GM18870 (cell line): Measurements from ENCODE around the gene TMEM132E.

Experiments
- ATAC-seq: cut with Tn5 transposase; IDR thresholded peaks from one replicate; pipeline ENCODE4 v1.9.1; 2021; ENCODE audit warnings: moderate library complexity; ENCODE audit not compliant: unreplicated experiment

TMEM132E gene

DNA sequence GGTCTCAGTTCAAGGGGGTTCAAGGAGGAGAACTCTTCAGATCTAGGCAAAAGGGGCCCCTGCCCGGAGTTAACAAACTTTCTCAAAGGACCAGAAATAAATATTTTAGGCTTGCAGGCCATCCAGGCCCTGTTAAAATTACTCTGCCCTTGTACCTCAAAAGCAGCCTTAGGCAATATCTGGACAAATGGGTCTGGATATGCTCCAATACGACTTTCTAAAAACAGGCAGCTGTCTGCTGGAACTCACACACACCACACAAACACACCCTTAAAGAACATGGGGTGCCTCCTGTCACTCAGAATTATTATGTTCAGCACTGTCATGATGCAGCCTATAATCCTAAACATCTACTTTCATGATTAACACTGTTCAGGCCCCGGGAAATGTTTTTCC is 75.5 kb downstream of the TMEM132E start:
- no peak for ATAC-seq

DNA sequence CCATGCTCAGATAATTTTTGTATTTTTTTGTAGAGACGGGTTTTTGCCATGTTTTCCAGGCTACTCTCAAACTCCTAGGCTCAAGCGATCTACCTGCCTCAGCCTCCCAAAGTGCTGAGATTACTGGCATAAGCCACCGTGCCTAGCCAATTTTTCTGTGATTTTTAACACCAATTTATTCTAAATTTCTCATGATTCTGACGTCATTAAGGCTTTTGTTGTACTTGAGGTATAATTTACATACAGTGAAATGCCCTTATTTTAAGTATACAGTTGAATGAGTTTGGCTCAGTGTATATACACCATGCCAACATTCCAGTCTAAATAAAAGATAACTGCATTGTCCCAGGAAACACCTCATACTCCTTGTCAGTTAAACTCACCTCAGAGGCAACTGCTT is 77.4 kb downstream of the TMEM132E start:
- no peak for ATAC-seq

DNA sequence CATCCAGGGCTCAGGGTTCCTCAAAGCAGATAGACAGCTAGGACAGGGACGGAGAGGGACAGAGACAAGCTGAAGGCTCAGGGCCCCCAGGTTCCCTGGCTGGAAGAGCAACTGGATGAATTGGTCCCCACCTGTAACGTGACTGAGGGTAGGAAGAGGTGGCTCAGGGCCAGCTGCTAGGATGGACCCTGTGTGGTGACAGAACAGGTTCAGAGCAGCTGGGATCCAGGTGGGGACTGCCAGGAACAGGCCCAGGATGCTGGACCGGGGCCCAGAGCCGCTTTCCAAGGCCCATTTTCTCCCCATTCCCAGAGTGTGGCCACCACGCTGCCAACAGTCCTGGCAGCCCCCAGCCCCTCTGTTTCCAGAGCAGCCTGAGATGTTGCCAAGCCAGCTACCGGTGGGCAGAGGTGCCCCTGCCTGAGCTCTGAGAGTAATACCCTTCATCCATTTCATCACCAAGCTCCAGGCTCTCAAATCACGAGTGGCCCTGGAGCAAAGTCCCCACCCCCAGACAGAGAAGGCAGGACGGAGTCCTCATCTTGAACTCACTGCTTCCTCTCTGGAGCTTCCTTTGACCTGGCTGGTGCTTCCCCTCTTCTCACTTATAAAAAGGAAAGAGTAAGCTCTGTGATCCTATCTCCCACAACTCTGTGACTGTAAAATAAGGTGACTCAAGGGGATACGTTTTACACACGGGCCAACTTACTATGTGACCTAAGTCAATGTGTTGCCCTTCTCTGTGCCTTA is 79.6 kb downstream of the TMEM132E start:
- ATAC-seq, result no peak

DNA sequence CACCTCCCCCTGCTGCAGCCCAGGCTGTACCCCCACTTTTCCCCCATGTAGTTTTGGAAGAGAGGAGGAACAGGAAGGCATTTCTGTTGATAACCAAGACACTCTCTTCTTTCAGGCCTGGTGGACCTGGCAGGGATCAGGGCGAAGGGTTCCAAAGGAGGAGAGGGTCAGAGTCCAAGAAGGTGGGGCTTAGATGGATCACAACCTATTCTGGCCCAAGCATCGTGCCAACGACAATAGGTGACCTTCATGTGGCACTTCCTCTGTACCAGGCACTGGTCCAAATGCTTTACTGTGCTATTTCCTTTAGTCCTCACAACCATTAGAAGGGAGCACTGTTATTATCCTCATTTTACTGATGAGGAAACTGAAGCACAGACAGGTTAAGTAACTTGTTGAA is 84.3 kb downstream of the TMEM132E start:
- no peak for ATAC-seq

DNA sequence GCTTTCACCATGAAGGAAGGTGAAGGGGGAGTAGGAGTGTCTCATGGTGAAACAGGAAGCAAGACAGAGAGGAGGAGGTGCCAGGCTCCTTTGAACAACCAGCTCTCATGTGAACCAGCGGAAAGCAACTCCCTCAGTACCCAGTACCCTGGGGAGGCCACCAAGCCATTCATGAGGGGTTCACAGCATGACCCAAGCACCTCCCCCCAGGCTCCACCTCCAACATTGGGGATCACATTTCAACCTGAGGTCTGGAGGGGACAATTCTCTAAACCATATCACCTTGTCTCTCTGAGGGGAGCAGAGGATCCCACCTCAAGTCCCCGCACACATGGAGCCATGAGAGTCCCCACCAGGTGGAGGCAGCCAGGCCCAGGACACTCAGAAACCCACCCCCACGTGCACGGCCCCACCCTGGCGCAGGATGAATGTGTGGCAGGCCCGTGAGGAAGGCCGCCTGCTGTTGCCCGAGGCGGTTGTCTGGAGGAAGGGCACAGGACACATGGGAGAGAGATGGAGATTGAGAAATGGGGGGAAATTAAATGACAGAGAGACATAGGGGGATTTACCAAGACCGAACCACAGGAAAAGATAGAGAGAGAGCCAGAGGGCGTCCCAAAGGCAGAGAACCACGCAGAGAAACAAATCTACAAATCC is 85.9 kb downstream of the TMEM132E start:
- no peak for ATAC-seq

DNA sequence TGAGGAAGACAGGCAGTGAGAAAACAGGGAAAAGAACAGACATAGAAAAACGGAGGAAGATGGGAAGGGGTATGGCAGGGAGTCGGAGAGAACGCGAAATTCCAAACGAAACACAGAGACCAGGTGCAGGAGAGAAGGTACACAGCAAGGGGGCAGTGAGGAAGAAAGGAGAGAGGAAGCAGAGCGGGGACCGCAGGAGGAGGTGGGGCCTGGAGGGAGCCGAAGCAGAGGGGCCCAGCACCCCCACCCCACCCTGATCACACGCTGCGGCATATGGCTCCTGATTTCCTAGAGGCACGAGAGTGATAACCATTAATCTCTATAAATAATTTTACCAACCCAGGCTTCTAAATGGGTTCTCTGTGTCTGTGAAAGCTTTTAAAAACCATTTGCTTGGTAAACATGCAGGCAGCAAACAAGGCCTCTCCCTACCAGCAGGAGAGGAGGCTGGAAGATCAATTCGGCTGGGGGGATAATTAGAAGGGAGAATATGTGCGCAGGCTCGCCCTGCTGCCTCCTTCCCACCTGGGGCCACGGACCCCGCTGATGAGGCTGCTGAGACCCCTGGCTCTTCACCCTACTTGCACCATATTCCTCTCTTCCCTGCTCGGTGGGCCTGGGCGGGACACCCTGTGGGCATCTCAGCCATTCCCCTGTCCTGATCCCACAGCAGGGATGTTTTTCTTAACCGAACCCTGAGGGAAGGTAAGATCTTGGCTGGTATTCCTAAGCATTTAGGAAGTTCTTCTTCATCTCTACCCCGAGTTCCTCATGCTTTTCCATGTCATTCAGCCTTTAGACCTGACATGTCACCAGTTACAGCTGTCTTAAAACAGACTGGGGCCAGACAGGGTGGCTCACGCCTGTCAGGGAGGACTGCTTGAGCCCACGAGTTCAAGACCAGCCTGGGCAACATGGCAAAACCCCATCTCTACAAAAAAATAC is 86.7 kb downstream of the TMEM132E start:
- no peak for ATAC-seq

DNA sequence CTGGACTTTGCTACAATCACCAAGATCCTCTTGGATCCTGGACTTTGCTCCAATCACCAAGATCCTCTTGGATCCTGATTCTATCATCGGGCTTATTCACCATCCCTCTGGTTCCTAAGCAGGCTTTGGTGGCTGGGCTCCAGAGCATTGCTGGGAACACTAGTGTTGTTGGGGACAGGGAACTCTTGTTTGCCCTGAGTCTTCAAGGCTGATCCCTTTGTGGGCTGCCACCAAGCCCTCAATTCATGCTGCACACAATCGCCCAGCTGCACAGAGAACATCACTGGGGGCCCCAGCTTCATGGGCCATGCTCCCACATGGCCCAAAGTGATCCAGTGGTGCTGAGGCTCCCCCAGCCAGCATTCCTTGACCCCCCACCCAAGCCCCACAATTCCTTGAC is 88.3 kb downstream of the TMEM132E start:
- ATAC-seq, result no peak

DNA sequence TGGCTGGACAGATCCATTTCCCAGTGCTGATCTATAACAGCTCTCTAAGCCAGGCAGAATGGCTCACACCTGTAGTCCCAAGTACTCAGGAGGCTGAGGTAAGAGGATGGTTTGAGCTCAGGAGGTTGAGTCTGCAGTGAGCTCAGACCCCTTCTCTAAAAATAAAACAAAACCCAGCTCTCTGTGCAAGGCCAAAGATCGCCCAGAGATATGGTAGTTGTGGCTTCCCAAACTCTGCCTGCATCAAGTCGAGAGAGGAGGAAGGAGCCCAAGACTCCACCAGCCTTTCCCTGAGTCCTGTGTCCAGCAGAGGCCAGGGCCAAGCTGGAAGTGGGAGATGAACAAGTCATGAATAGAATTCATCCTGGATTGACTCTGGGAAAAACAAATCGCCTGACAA is 88.8 kb downstream of the TMEM132E start:
- no peak for ATAC-seq

DNA sequence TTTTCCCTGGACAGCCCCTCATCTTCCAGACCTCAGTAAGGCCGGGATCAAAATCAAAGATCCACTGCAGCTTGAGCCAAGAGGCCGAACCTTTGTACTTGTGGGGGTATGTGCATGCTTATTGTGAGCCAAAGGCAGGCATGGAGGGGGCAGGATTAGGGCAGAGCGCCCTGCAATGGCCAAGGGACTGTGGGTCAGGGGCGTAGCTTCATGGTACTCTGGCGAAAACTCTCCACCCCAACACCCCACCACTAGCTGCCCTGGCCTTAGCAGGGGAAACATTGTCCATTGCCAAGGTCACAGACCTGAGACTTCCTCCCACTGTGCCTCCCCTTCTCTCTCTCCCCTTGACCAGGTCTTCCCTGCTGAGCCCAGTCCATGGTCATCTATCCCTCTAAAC is 90.1 kb downstream of the TMEM132E start:
- ATAC-seq, result no peak

DNA sequence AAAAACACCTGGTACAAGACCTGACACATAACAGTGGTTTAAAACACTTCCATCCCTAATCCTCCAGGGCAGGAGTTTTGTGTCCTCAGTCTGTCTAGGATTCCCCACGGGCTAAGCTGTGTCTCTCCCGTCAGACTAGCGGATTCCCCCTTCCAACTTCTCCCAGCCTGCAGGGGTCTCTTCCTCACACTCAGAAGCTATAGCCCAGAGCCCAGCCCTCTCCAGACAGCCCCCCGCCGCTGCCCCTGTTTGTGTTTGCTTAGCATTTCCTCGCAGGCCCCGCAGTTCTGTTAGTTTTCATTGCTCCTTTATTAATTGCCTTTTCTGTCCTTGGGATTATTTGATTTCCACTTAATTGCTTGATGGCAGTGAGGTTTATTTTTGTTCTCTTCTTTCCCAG is 91.2 kb downstream of the TMEM132E start:
- ATAC-seq, result no peak

DNA sequence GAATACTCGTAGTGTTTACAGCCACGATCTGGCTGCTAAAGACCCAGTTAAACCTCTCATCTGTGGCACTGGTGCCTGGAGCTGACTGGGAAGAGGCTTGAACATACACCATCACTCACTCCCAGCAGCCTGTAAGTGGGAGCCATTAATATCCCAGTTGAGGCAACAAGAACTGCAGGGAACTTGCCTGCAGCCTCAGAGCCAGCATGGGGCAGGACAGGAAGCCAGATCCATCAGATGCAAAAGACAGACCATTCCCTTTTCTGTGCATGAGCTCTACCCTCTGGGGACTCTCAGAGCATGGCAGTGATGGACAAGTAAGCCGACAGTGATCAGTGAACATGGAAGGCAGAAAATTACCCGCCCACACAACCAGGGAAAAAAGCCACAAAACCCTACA is 91.8 kb downstream of the TMEM132E start:
- no peak for ATAC-seq

DNA sequence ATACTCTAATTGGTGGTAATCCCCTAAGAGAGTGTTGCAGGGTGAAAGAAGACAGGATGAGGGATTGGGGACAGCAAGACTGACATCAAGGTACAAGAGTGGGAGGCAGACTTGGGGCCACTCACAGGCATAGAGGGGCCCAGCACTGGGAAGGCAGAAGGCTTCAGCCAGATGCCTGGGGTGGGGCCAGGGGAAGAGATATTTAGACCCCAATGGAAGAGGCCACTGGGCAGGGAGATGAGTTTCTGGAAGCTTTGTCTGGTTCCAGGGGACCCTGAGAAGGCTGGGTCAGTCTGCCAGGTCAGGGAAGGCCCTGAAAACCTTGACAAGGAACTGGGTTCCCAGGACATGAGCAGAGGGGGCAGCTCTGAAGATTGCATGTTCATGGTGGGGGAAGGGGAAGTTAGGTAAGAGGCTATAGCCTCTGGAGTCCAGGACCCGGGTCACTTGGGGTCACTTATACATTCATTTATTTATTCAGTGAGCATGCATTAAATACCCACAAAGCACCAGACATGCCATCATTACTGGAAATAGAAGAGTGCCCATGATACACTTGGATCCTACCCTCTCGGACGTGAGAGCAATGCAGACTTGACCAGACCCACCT is 92.9 kb downstream of the TMEM132E start:
- no peak for ATAC-seq

DNA sequence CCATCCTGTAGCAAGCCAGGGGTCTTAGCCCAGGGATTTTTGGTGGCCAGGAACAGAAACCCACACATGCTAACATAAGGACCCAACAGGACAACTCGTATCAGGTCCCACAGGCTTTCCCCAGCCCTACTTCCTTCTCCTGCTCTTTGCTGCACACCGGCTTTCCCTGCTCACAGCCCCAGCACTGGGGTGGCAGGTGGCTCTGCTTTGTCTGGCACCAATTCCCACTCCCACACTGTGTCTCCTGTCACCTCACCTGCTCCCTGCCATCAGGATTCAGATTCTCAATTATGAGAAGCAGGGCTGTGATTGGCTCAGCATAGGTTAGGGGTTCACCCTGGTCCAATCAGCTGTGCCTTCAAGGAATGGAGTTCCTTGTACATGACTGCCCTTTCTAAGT is 94.1 kb downstream of the TMEM132E start:
- ATAC-seq, result no peak

DNA sequence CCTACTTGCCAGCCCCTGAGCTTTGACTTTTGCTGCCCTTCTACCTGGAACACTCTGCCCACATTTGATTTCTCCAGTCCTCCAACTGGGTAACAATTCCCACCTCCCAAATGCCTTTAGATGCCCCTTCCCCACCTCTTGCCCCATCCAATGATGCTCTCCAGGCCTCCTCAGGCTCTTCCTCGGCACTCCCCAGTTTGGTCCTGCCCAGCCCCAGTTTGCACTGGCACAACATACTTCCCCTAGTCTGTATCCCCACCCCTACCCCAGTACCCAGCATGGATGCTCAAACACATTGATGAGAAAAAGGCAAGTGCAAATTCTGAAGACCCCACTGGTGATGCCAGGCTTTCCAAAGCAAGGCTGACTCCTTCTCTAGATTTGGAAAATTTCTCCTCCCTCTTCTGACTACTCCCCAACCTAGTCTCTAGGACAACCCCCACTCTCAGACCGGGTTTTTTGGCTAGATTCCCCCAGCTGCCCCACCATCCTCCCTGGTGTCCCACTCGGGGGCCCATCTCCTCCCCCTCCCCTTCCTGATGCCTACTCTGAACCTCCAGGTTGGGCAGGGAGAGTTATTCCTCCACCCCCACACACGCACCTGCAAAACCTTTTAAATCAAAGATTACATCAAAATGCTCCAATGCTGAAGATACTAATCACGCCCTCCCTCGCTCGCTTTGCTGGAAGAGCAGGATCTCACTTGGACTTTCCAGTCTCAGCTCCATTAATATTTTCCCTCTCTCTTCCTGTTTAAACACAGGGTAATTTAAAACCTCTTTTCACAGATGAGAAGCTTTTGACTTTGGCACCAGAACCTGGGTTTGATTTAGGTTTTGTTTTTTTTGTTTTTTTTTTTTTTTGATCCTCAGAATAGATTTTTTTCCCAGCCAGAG is 94.9 kb downstream of the TMEM132E start:
- no peak for ATAC-seq

DNA sequence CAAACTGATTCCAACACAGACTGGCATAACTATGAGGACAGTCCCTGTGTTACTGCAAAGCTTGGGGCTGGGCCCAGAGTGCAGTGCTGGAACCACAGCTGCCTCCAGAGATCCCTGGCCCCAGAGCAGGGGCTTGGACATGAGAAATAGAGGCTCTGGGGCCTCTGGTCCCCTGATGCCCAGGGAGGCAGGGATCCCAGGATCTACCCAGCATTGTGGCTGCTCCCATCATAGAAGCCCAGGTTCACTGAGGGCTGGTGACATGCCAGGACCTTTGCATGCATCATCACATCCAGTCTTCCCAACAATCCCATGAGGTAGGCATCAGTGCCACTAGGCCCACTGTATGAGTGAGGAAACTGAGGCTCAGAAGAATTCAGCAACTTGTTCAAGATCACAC is 95.8 kb downstream of the TMEM132E start:
- no peak for ATAC-seq

DNA sequence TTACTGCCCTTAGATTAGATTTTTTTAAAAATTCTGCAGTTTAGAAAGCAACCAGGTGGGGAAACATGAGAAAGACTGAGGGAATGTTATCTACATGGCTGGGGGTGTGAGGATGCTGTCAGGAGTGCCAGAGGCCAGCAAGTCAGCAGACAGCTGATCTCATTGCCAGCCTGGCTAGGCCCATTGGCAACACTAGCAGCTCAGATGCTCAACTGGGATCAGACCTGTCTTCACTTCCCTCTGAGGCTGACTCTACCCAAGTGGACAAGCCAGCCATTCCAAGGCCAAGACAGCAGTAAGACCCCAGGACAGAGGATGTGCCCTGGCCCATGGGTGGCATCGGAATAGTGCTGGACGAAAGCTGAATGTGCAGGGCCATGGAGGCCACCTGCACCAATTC is 96.2 kb downstream of the TMEM132E start:
- ATAC-seq, result no peak

DNA sequence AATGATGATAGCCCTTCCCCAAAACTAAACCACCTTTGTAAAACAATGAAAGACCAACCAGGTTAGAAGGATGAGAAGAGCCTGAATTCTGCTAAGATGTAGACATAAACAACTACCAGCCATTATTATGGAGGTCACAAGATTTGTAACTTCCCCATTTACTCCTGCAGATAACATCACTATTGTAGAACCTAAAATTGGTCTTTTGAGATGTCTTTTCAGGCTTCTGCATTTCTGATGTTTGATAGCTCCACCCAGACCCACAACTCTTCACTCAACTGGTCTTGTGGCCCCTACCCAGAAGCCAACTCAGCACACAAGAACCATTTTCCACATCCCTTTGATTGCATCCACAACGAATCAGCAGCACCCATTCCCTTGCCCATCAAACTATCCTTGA is 100.8 kb downstream of the TMEM132E start:
- no peak for ATAC-seq

DNA sequence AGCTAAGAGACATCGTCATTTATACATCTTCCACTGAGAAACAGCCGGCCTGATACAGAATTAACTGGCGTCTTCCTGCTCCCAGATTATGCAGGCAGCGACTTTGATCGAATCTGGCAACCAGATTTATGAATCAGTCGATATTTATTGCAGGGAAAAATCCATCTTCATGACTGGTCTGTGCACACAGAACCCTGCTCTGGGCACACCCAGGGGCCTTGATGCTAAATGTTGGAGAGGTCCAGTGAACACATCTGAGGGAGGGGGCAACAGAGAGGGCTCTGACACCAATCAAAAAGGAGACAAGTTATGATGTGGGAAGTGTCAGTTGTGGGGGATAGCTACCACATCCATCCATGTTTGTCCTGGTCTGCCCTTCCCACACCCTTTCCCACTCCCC is 102.9 kb downstream of the TMEM132E start:
- no peak for ATAC-seq

DNA sequence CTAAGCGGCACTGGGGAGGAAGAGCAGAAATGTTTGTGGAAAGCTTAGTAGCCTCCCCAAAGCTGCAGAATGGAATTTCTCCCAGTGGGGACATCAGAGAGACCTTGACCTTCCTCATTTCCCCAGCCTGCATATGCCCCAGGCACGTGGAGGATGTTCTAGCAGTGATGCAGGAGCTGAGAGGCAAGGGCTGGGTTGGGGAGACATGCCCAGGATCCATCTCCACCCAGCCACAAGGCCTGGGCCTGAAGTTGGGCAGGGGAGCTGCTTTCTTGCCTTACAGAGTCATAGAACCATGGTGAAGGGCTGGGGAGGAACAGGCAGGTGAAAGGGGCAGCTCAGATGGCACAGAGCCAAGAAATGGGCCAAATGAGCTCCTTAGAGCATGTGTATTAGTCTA is 104.0 kb downstream of the TMEM132E start:
- no peak for ATAC-seq
